NCI-H1048 (cell line): ENCODE results near the gene ZNF235.
"Not testable (repeated sequence)": the region's sequence is repeated elsewhere in the genome, so short reads cannot be mapped to it uniquely, and the experiment has no call there.

ENCODE experiments used
- DNase-seq: peaks from one replicate; lab custom pipeline; 2025; lab: John Stamatoyannopoulos, UW

The ZNF235 gene

GRCh38 chr19:44304659-44305193 is at the start of gene ZNF235:
Gene ZNF235, minus strand, starts transcription at chr19:44305025. Its CDS starts 1,621 bp downstream, at chr19:44303404.
- peak; percentile 61 for DNase-seq

DNA sequence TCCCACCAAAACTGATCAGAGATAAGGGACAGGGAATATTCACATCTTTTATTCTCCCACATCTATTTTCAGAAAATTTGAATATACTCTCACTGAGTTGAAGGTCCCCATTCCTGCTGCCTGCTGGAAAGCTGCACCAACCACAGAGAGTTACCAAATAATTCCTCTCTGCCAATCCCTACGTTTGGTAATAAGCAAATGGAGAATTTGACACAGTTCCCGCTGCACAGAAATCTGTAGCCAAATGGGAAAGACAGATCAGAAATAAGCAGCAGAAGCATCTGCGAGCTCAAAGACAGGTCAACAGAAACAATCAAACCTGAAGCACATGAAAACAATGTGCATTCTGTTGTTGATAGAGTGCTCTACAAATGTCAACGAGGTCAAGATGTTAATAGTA is 41.7 kb upstream of the ZNF235 start:
- no peak for DNase-seq

DNA sequence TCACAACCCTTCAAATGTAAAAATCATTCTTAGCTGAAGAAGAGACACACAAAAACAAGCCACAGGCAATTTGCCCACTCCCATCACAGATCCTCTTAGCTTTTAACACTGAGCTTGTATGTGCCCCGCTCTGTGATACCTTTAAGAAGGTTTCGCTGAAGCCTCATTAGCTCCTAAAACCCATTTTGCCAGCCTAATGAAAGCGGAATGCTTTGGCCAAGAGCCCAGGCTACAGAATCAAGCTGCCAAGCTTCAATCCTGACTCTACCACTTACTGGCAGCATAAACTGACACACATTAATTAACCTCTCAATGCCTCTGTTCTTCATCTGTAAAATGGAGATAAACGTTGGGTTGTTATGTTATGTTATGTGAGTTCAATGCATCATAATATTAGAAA is 41.1 kb upstream of the ZNF235 start:
- DNase-seq, result no peak

DNA sequence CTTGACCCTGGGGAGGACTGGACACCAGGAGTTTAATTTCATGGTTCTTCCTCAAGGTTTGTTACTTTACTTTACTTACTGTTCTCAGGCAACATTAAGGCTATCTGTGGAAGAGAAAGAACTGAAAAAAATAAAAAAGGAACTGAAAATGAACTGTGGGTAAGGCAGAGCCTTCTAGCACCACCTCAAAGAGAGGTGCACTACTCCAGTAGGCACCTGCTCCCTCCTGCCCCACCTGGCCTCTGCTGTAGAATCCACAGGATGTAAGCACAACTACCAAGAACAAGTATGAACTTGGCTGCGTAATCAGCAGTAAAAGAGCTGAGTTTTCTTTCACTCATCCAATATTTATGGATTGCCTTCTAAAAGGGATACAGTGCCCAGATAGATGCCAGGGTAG is 39.4 kb upstream of the ZNF235 start:
- no peak for DNase-seq

- no peak for DNase-seq
Observed at GRCh38 chr19:44341794-44342193, 37.0 kb upstream of the ZNF235 start.

DNA sequence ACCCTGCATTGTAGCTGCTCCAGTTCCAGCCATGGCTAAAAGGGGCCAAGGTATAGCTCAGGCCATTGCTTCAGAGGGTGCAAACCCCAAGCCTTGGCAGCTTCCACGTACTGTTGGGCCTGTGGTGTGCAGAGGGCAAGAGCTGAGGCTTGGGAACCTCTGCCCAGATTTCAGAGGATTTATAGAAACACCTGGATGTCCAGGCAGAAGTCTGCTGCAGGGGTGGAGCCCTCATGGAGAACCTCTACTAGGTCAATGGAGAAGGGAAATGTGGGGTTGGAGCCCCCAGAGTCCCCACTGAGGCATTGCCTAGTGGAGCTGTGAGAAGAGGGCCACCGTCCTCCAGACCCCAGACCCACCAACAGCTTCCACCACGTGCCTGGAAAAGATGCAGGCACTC is 29.8 kb upstream of the ZNF235 start:
- not testable (repeated sequence) for DNase-seq

- DNase-seq, result no peak
Observed at GRCh38 chr19:44332145-44332544, 27.3 kb upstream of the ZNF235 start.

DNA sequence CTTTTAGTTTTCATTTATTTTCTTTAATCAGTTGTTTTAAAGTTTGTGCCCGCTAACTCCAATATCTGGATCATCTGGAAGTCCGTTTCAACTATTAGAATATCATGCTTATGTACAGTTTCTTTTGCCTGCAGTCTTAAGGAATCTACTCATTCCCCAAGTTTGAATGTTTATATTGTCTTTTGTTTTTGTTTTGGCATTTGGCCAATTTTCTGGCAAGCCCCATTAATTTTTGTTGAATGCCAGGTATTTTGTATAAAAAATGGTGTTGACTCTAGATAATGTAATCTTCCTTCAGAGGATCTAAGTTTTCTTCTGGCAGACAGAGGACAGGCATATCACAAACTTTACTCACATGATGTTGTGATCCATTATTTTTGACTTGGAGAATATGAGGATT is 11.1 kb upstream of the ZNF235 start:
- DNase-seq, result no peak

- no peak for DNase-seq
Observed at GRCh38 chr19:44313231-44313630, 8.4 kb upstream of the ZNF235 start.

DNA sequence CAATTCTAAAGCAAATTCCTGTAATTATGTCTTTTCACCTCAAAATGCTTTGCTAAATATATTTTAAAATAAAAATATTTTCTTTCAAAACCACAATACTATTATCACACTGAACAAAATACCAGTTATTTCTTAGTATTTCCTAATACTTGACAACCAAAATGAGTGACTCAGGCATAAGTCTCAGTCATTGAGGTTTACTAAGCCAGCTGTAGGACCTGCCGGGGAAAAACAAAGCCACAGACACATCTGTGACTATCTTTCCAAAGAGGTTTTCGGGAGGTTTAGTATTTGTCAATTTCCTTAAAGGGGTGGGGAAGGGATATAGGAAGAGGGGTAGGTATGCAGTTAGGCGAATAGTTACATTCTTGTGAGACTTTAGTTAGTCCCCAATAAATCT is 3.2 kb upstream of the ZNF235 start:
- DNase-seq, result no peak

- DNase-seq, result no peak
Observed at GRCh38 chr19:44306283-44306682, 1.5 kb upstream of the ZNF235 start.

GRCh38 chr19:44305457-44305856 is 632 bp upstream of the ZNF235 start:
- DNase-seq, result no peak

DNA sequence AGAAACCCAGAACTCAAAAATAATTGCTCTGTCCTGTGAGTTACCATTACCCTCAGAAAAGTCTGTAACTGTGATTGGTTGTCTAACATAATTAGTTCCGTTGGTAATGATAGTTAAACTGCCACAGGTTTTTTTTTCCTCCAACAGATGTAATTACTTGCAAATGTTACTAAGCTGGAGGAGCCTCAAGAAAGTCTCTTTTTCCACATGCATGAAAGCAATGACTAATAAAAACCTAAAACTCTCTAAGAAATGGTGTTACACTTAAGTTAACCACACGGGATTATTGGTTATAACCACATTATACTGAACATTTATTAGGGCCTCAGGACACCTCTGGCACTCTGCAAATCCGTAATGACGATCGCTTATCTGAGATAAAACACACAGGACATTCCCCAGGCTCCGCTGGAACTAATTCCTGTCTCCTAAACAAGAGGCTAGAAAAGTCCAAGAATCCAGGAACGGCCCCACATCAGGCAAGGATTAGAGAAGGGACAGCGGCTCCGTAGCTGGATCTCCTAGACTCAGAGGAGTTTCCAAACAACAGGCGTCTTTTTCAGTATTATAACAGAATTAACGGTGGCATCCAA is 753 bp downstream of the ZNF235 start:
- no peak for DNase-seq

DNA sequence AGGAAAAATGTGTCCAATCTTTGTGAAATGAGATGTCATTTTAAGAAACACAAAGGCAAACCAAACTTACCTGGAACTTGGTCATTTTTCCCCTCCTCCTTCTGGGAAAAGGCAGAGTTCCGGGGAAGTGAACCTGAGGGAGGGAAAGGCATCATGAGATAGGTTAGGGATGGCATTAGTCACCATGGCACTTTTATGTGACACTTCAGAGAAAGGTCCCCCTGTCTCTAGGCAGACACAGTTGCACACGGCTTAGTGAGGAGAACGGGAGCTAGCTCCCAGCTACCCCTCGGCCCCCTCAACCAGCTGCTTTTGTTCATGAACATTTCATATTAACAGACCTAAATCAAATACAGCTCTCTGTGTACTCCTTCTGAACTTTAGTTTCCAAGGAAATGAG is 1.5 kb downstream of the ZNF235 start:
- no peak for DNase-seq

GRCh38 chr19:44284968-44285367 is 19.9 kb downstream of the ZNF235 start:
- DNase-seq, result no peak

DNA sequence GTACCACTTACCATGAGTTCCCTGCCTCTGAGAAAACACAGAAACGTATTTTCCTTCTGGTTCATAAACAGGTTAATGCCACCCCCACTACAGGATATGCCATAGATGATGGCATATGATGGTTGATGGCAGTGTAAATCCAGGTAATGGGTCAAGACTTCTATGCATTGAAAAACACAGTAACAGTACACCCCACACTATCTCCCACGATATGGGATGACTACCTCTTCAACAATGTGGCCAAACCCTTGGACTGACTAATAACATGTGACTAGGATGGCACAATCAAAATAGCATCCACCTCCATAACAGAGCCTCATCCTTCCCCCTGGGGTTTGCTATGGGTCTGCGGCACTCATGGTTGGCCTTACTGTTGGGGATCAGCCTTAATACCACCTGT is 22.0 kb downstream of the ZNF235 start:
- DNase-seq, result no peak

GRCh38 chr19:44280916-44281315 is 23.9 kb downstream of the ZNF235 start:
- DNase-seq, result no peak

DNA sequence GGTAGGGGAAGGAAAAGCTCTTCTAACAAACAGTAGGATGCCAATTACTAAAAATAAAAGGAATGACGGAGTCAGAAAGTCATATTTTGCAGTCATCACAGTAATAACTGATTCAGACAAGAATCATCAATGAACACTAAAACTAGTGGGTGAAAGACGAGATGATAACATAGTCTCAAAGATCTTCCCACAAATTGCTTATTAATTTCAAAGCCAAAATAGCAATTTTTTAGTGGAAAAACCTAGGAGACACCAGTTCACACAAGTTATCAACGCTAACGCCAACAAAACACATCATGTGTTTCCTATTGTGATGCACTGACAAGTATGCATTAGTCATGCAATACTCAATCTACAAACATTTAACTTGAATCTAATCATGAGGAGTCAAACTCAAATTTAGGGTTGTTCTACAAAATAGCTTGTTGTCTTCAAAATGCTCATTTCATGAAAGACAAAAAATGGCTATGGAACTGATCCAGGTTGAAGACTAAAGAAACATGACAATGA is 26.6 kb downstream of the ZNF235 start:
- no peak for DNase-seq

- DNase-seq, result no peak
Observed at GRCh38 chr19:44277331-44277730, 27.5 kb downstream of the ZNF235 start.

DNA sequence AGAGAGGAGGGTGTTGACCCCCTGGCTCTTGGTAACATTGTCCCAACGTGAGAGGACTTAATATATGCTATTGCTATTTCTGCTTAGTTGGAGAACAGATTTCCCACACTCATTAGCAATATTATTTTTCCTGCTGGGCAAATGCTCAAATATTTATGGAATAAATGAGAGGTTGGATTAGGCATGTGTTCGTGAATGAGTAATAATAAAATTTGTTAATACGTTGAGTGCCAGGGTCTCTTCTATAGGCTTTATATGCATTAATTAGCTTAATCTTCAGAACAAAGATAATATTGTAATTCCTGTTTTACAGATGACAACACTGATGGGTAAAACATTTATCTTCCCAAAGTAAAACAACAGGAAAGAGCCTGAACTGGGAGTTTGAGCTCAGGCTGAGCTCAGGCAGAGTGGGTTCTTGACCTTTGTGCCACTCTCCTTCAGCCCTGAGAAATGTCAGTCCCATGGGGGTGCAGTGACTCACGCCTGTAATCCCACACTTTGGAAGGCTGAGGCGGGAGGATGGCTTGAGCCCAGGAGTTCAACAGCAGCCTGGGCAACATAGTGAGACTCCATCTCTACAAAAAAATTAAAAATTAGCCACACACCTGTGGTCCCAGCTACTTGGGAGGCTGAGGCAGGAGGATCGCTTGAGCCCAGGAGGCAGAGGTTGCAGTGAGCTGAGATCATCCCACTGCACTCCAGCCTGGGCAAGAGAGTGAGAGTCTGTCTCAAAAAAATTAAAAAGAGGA is 44.0 kb downstream of the ZNF235 start:
- DNase-seq, result no peak

- DNase-seq, result no peak
Observed at GRCh38 chr19:44260343-44260681, 44.5 kb downstream of the ZNF235 start.

DNA sequence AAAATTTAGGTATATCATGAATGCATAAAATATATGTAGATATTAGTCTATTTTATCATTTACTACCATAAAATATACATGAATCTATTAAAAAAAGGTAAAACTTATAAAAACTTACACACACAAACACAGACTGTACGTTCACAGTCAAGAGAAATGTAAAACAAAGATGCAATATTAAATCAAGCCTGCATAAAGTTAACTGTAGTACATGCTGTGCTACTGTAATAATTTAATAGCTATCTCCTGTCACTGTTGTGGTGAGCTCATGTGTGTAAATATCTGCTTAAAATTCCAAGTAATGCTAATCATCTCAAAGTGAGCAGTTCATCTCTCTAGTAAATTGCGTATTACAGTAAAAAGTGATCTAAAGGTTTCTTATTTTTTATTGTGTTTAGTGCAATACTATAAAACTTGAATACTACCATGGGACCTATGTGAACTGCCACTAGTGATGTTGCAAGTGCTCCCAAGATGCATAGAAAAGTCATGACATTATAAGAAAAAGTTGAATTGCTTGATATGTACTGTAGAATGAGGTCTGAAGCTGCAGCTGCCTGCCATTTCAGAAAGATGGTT is 45.9 kb downstream of the ZNF235 start:
- DNase-seq, result no peak

DNA sequence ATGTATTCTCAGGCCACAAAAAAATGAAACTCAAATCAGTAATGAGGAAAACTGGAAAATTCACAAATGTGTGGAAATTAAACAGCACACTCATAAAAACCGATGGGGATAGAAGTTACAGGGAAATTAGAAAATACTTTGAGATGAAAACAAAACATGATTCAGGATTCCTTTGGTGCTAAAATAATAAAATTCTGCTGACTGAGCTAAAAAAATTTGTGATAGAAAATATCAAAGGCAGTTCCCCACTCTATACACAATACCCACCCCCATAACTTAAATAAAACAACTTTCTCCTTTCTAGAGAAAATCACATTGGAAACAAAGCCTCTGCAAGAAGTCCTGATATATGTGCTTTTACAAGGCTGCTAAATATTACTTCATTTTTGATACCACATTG is 46.7 kb downstream of the ZNF235 start:
- no peak for DNase-seq
